ENCODE results near the gene GP9. TPM values are rescaled to one million over a fixed set of nuclear protein-coding genes. Genes with fewer than 3 reads are reported as not detected.

GP9 gene
- total RNA-seq, 4 donors from 2014 or later = not detected

DNA sequence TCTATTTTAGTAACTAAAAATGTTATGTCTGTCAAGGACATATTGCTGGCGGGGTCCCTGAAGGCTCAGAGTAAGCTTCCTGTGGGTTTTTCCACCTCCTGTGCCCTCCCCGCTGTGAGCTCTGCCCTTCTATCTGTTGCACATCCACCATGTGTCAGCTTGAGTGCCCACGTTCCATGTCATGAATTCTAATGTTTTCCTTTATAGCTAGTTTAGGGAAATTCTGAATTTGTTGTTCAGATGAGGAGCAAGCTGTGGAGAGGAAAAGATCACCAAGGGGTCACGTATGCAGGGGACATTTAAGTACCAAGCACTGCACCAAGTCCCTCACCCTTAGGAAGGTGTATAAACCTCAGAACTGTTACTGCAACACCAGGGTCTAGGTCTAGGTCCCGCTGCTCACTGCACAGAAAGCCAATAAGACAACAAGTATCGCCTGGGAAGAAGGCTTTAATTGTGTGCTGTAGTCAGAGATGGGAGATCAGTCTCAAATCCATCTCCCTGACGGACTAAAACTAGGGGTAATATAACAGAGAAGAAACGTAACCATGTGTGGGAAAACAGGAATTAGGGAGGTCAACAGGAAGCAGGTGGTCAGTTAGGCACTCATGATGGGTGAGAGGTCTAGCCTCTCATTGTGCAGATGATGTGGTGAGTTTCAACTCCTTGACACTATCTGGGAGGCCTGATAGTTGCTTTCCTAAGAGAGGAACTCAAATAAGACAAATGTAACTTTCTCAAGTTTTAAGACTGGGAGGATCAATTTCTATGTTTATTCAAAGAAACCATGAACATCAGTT, 9.7 kb downstream of the GP9 start:
- no peaks in the 10 kb centered on the region for H3K9me3 ChIP-seq
- no peaks in the 10 kb centered on the region for H3K27me3 ChIP-seq
- no peak overlapping the region for H3K4me3 ChIP-seq
- no peak overlapping the region for H3K27ac ChIP-seq
- peaks cover 0 to 14% (median 0%) of the 10 kb centered on the region in 4 donors for H3K4me1 ChIP-seq
- DNase-seq = no peak
- H3K36me3 ChIP-seq = no peaks in the 10 kb centered on the region
- TF ChIP-seq POLR2A (IDR thresholded peaks at IDR 0.05) = no peak
- TF ChIP-seq, protein P1, sequence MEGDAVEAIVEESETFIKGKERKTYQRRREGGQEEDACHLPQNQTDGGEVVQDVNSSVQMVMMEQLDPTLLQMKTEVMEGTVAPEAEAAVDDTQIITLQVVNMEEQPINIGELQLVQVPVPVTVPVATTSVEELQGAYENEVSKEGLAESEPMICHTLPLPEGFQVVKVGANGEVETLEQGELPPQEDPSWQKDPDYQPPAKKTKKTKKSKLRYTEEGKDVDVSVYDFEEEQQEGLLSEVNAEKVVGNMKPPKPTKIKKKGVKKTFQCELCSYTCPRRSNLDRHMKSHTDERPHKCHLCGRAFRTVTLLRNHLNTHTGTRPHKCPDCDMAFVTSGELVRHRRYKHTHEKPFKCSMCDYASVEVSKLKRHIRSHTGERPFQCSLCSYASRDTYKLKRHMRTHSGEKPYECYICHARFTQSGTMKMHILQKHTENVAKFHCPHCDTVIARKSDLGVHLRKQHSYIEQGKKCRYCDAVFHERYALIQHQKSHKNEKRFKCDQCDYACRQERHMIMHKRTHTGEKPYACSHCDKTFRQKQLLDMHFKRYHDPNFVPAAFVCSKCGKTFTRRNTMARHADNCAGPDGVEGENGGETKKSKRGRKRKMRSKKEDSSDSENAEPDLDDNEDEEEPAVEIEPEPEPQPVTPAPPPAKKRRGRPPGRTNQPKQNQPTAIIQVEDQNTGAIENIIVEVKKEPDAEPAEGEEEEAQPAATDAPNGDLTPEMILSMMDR (IDR thresholded peaks at IDR 0.05) = no peak

DNA sequence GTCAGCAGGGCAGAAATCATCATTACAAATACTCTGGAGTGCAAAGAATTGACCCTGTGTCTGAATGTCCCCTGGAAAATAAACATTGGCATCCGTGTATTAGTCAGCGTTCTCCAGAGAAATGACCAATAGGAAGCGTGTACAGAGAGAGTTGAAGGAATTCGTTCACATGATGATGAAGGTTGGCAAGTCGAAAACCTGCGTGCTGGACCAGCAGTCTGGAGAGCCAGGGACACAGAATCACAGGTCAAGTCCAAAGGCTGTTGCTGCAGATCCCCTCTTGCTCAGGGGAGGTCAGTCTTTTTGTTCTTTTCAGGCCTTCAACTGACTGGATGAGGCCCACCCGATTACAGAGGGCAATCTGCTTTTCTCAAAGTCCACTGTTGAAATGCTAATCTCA, 16.6 kb downstream of the GP9 start:
- no peak overlapping the region for H3K27ac ChIP-seq
- H3K36me3 ChIP-seq = no peaks in the 10 kb centered on the region

DNA sequence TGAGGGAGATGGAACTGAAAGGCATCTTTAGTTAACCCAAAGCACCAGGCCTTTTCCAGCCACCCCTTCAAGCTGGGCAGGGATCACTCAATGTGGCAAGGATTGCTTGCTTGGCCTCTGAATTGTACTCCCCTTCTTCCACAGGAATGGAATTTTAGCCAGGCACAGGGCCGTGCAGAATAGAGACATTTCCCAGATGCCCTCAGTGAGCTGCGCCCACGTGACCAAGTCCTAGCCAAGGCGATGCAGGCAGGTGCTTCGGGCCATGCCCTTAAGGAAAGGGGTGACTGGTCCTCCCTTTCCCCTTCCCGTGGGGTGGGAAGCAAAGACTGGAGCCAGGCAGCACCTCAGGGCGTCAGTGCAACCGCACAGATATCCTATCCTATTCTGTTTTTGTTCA, 17.9 kb downstream of the GP9 start:
- Histone ChIP-seq H3K9me3 (no peaks in the 10 kb centered on the region), H3K36me3 (no peaks in the 10 kb centered on the region), H3K4me1 (no peaks in the 10 kb centered on the region), H3K4me3 (no peak overlapping the region), H3K27ac (no peak overlapping the region), H3K27me3 (no peaks in the 10 kb centered on the region)
- DNase-seq = no peak
- TF ChIP-seq, protein P1 (IDR thresholded peaks at IDR 0.05) = no peak
- TF ChIP-seq POLR2A (IDR thresholded peaks at IDR 0.05) = no peak

More for the DNA sequence above, 16.6 kb downstream of the GP9 start:
- H3K9me3 ChIP-seq = no peaks in the 10 kb centered on the region
- H3K27me3 ChIP-seq = no peaks in the 10 kb centered on the region
- H3K4me3 ChIP-seq = no peak overlapping the region
- no peak for DNase-seq
- H3K4me1 ChIP-seq = no peaks in the 10 kb centered on the region
- TF ChIP-seq, protein P1 (IDR thresholded peaks at IDR 0.05) = no peak
- no peak for TF ChIP-seq POLR2A (IDR thresholded peaks at IDR 0.05)

DNA sequence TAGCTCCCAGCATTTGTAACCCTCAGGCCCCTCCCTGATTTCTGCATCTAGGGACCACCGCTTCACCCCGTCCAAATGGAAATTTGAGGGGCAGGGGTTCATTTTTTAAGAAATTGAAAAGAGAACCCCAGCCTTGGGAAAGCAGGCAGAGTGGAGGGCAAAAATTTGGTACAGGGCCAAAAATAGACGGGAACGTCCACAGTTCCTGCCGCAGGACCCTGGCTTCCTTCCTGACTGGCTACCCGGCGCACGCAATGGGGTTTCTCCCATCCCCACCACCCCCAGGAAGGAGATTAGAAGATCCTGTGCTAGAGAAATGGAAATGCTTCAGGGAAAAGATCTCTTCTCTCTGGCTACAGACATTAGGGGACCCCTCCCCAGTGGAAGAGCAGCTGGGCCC, 20.9 kb downstream of the GP9 start:
- DNase-seq = no peak
- Histone ChIP-seq H3K4me3 (no peak overlapping the region), H3K27me3 (no peaks in the 10 kb centered on the region), H3K27ac (no peak overlapping the region), H3K9me3 (no peaks in the 10 kb centered on the region), H3K4me1 (no peaks in the 10 kb centered on the region), H3K36me3 (no peaks in the 10 kb centered on the region)
- TF ChIP-seq, protein P1 (IDR thresholded peaks at IDR 0.05) = no peak
- no peak for TF ChIP-seq POLR2A (IDR thresholded peaks at IDR 0.05)

DNA sequence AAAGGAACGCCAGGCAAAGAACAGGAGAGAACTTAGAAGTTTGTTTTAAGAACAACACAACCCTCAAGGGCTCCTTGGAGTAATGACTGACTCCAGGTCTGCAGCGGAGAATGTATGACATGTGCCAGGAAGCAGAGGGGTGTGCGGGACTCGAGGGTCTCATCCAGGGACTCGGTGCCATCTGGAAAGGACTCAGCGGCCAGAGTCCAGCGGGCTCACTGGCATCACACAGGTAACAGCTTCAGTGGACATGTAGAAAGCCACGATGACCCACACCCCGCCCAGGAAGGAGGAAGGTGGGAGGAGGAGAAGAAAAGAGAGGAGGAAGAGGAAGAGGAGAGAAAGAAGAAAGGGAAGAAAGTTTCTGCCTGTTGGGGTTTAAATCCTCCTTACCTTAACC, 21.4 kb downstream of the GP9 start:
- H3K4me1 ChIP-seq = peaks cover 0 to 3% (median 0%) of the 10 kb centered on the region in 4 donors
- no peaks in the 10 kb centered on the region for H3K9me3 ChIP-seq
- DNase-seq = no peak
- TF ChIP-seq POLR2A (IDR thresholded peaks at IDR 0.05) = no peak
- TF ChIP-seq, protein P1 (IDR thresholded peaks at IDR 0.05) = no peak
- H3K27ac ChIP-seq = no peak overlapping the region
- no peak overlapping the region for H3K4me3 ChIP-seq
- H3K27me3 ChIP-seq = no peaks in the 10 kb centered on the region
- no peaks in the 10 kb centered on the region for H3K36me3 ChIP-seq
